HT1080 (cell line): Measurements from ENCODE around the gene HMGN2. TPM values are rescaled to one million over a fixed set of nuclear protein-coding genes. Genes with fewer than 3 reads are reported as not detected.

Experiments used
- DNase-seq: peaks from one replicate; pipeline ENCODE4 v3.0.0-alpha.2; 2015; ENCODE audit warnings: low read depth
- polyA plus RNA-seq, 2 experiments: library from polyadenylated mRNA; depleted of rRNA; stranded (reverse); fragments of >200 nt; gene quantifications; 2 replicates each; pipeline ENCODE4 v1.2.3, GENCODE V29; 2015
- total RNA-seq: library from RNA; depleted of rRNA; stranded (reverse); fragments of >200 nt; shearing (Covaris generic); gene quantifications from 2 replicates; pipeline ENCODE4 v1.2.3, GENCODE V29; 2014; rRNA removed

HMGN2 gene
- total RNA-seq, result 453 and 631 TPM in 2 replicates
- 824 and 845 TPM in 2 replicates for polyA plus RNA-seq (2015; cell fraction: cytosol; rRNA removed)
- 412 and 489 TPM in 2 replicates for polyA plus RNA-seq (2015; cell fraction: nucleus; rRNA removed)

GRCh38 chr1:26472320-26472900 is at the start of gene HMGN2:
Gene HMGN2, plus strand, starts transcription at chr1:26472440. Its CDS starts 173 bp downstream, at chr1:26472613.
- peak; percentile 87 for DNase-seq

- no peak for DNase-seq
These were observed 42.5 kb upstream of the HMGN2 start for GRCh38 chr1:26429721-26430120.

GRCh38 chr1:26431979-26432695 is 40.1 kb upstream of the HMGN2 start, which contains the start of gene DHDDS:
Gene DHDDS, plus strand, starts transcription at chr1:26432321. Its CDS starts 625 bp downstream, at chr1:26432946.
- peak; percentile 97 for DNase-seq

- no peak for DNase-seq
These were observed 39.4 kb upstream of the HMGN2 start for GRCh38 chr1:26432793-26433192.

GRCh38 chr1:26434161-26434752 is 38.0 kb upstream of the HMGN2 start:
- DNase-seq, result no peak

- no peak for DNase-seq
These were observed 34.2 kb upstream of the HMGN2 start for GRCh38 chr1:26438041-26438440.

- no peak for DNase-seq
These were observed 32.0 kb upstream of the HMGN2 start for GRCh38 chr1:26440259-26440658.

- DNase-seq, result no peak
These were observed 22.4 kb upstream of the HMGN2 start for GRCh38 chr1:26449868-26450267.

GRCh38 chr1:26450908-26451307 is 21.3 kb upstream of the HMGN2 start:
- DNase-seq, result no peak

GRCh38 chr1:26452459-26453183 is 19.6 kb upstream of the HMGN2 start:
- no peak for DNase-seq

GRCh38 chr1:26459148-26459547 is 13.1 kb upstream of the HMGN2 start:
- DNase-seq, result no peak

GRCh38 chr1:26459573-26460031 is 12.6 kb upstream of the HMGN2 start:
- DNase-seq, result no peak

GRCh38 chr1:26468911-26469310 is 3.3 kb upstream of the HMGN2 start:
- DNase-seq, result no peak

GRCh38 chr1:26469558-26469957 is 2.7 kb upstream of the HMGN2 start:
- no peak for DNase-seq

- no peak for DNase-seq
These were observed 1.3 kb upstream of the HMGN2 start for GRCh38 chr1:26470878-26471497.

GRCh38 chr1:26471498-26472319 is 531 bp upstream of the HMGN2 start:
- peak; percentile 73 for DNase-seq

- DNase-seq, result peak; percentile 90
These were observed 933 bp downstream of the HMGN2 start for GRCh38 chr1:26472901-26473845.

- DNase-seq, result no peak
These were observed 2.6 kb downstream of the HMGN2 start for GRCh38 chr1:26474818-26475217.

GRCh38 chr1:26475989-26476388 is 3.7 kb downstream of the HMGN2 start:
- DNase-seq, result no peak
